Measurements from ENCODE around the gene SUCLG2.

SUCLG2 gene

DNA sequence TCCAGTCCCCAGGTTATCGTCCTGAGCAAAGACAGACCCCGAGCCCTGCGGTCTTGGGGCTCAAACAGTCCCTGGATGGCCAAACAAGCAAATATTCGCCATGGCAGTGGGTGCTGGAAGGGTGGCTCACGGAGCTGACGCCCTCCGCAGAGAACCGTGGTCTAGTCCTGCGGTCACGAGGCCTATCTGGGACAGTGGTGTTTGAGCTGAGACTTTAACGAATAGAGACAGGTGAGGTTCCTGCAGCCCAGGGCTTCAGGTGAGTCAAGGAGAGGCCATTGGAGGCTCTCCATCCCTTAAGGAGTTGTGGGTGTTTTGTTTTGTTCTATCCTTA is 399 bp upstream of the SUCLG2 start:
- TF ChIP-seq, protein P1, sequence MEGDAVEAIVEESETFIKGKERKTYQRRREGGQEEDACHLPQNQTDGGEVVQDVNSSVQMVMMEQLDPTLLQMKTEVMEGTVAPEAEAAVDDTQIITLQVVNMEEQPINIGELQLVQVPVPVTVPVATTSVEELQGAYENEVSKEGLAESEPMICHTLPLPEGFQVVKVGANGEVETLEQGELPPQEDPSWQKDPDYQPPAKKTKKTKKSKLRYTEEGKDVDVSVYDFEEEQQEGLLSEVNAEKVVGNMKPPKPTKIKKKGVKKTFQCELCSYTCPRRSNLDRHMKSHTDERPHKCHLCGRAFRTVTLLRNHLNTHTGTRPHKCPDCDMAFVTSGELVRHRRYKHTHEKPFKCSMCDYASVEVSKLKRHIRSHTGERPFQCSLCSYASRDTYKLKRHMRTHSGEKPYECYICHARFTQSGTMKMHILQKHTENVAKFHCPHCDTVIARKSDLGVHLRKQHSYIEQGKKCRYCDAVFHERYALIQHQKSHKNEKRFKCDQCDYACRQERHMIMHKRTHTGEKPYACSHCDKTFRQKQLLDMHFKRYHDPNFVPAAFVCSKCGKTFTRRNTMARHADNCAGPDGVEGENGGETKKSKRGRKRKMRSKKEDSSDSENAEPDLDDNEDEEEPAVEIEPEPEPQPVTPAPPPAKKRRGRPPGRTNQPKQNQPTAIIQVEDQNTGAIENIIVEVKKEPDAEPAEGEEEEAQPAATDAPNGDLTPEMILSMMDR (IDR thresholded peaks at IDR 0.05; ENCODE audit: low read depth, low read length, missing control alignments), result no peak
- in situ Hi-C loops (cut with HindIII; ENCODE audit: low sequenced_read_pairs), result no loop called here
- DNase-seq (ENCODE audit: low read depth), result no peak
- H3K4me3 ChIP-seq (ENCODE audit: low read depth, low read length), result peak overlapping the region; percentile 77

DNA sequence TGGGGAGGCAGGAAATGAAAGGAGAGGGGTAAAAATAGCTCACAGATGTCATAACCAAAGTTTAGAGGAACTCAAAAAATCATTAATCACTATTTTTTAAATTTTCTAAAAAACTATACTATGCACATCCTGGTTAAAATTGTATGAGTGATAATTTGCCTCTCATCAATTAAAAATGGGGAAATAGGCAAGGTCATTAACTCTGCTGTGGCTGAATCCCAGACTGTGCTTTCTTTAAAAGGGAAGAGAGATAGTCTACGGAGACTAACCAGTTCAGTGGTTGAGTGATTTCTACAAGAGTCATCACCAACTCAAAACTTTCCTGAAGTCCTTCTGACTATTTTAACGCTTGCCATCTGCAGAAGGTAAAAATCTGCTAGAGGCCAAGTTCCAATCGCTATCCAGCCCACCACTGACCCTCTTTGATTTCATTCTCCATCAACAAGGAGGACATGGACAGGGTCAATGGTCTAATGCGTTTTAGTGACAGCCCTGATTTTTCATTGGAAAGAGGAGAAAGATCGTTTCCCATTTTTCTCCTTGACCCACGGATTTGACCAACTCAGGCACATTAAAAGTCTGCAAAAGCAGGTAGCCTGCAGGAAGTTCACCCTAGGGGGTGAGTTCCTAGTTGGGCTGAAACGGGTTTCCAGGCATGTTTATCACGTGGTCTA is 850 bp downstream of the SUCLG2 start:
- DNase-seq (ENCODE audit: low read depth), result no peak
- TF ChIP-seq, protein P1 (IDR thresholded peaks at IDR 0.05; ENCODE audit: low read depth, low read length, missing control alignments), result no peak
- in situ Hi-C loops (cut with HindIII; ENCODE audit: low sequenced_read_pairs), result no loop called here
- H3K4me3 ChIP-seq (ENCODE audit: low read depth, low read length), result peak overlapping the region; percentile 77

DNA sequence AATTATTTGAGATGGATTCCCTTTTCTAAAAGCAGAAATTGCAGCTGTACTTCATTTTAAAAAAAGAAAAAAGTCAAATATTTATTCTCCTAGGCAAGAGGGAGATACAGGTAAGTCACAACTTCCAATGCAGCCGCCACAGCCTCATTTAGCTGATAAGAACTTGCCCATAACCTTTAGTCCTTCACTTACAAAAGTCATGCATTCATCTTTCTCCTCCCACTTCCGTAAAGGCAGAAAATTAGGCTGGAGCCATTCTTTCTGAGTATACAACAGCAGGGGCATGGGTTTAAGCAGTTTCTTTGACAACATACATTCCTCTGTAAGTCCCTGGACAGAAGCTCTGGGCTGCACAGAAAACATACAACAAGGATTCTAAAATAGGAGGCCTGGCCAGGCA is 4.3 kb downstream of the SUCLG2 start:
- TF ChIP-seq, protein P1 (IDR thresholded peaks at IDR 0.05; ENCODE audit: low read depth, low read length, missing control alignments), result no peak
- in situ Hi-C loops (cut with HindIII; ENCODE audit: low sequenced_read_pairs), result no loop called here
- no peak overlapping the region for H3K4me3 ChIP-seq (ENCODE audit: low read depth, low read length)
- DNase-seq (ENCODE audit: low read depth), result no peak

DNA sequence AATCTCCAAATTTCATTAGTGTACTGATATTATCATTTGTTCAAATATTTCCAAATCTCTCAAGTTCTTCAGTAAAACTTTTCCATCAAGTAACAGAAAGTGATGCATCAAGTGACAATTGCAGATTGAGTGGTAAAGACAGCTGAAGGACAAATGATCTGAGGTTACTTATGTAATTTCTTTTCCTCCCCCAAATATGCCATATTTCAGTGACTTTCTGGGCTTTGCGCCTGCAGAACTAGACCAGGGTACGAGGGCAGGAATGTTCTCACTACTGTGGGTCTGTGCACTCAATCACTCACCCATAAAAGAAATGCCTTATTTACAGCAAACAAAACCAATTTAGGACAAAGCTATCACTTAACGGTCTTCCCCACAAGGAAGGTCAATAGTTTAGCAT is 4.7 kb downstream of the SUCLG2 start:
- in situ Hi-C loops (cut with HindIII; ENCODE audit: low sequenced_read_pairs), result no loop called here
- no peak for DNase-seq (ENCODE audit: low read depth)
- TF ChIP-seq, protein P1 (IDR thresholded peaks at IDR 0.05; ENCODE audit: low read depth, low read length, missing control alignments), result no peak
- no peak overlapping the region for H3K4me3 ChIP-seq (ENCODE audit: low read depth, low read length)

DNA sequence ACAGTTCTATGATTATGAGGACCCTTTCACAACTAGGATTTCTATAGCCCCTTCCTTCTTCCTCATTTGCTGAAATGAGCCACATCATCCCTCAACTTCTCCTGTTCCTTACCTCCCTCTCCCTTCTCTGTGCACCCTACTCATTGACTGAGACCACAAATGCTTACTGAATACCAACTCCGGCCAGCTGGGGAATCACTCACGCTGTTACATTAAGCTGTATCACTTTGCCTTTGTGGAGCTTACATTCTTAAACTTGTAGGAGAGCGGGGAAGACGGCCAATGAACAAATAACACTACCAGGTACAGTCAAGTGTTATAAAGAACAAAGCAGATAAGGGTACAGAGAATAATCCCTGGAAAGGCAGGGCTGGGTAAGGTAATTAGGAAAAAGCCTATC is 5.7 kb downstream of the SUCLG2 start:
- in situ Hi-C loops (cut with HindIII; ENCODE audit: low sequenced_read_pairs), result no loop called here
- no peak overlapping the region for H3K4me3 ChIP-seq (ENCODE audit: low read depth, low read length)
- no peak for DNase-seq (ENCODE audit: low read depth)
- TF ChIP-seq, protein P1 (IDR thresholded peaks at IDR 0.05; ENCODE audit: low read depth, low read length, missing control alignments), result no peak

DNA sequence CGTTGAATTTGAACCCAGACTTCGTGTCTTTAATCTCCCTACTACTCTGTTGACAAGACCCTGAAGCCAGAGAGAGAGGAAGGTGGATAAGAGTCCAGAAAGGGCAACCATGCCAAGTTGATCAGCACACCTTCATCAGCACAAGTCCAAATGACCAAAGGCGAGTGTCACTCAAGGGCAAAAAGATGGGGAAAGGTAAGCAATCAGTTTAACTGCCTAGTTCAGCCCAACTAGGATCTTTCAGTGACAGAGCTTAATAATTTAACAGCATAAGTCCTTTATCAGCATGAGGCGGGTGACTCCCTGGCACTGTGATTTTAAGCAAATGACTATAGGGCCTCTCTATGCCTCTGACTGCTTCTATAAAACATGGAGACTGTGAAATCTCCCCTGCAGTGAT is 6.2 kb downstream of the SUCLG2 start:
- in situ Hi-C loops (cut with HindIII; ENCODE audit: low sequenced_read_pairs), result no loop called here
- no peak overlapping the region for H3K4me3 ChIP-seq (ENCODE audit: low read depth, low read length)
- no peak for DNase-seq (ENCODE audit: low read depth)
- TF ChIP-seq, protein P1 (IDR thresholded peaks at IDR 0.05; ENCODE audit: low read depth, low read length, missing control alignments), result no peak
